CD4-positive, alpha-beta memory T cell (primary cell): ENCODE results near the gene TP63. TPM values are rescaled to one million over a fixed set of nuclear protein-coding genes. Genes with fewer than 3 reads are reported as not detected.

Experiments
- CTCF ChIA-PET: fragments of 350-600 bp; sonication (Branson Sonifier 250); formaldehyde crosslinking; loops from one replicate; lab custom pipeline; 2021; ENCODE audit warnings: inconsistent platforms; ENCODE audit not compliant: partially characterized antibody; lab: Charles Lee
- POLR2A ChIA-PET: fragments of 350-600 bp; sonication (Branson Sonifier 250); formaldehyde crosslinking; loops from one replicate; lab custom pipeline; 2021; ENCODE audit not compliant: partially characterized antibody; lab: Charles Lee
- DNase-seq, 5 donors: peaks; one replicate each; pipeline versions ENCODE4 v3.0.0 to v3.0.0-alpha.2; 2020 to 2022; ENCODE audit warnings: mixed read lengths in 1 of 5
- H3K27ac ChIP-seq: one replicate; pipeline ENCODE4 v1.7.0; 2013; ENCODE audit warnings: low read depth, low read length
- H3K27me3 ChIP-seq: 2 replicates; pipeline ENCODE4 v1.7.0; 2013; ENCODE audit warnings: mild to moderate bottlenecking, low read length, moderate library complexity; ENCODE audit not compliant: insufficient read depth
- H3K36me3 ChIP-seq: 2 replicates; pipeline ENCODE4 v1.7.0; 2013; ENCODE audit warnings: mild to moderate bottlenecking, low read length, moderate library complexity; ENCODE audit not compliant: insufficient read depth
- H3K4me1 ChIP-seq: 2 replicates; pipeline ENCODE4 v1.7.0; 2013; ENCODE audit warnings: mild to moderate bottlenecking, low read length, moderate library complexity; ENCODE audit not compliant: insufficient read depth
- H3K4me3 ChIP-seq, 2 donors: one replicate each; pipeline ENCODE4 v1.7.0; 2013; ENCODE audit warnings: low read length in 2 of 2, mild to moderate bottlenecking in 1 of 2
- H3K9me3 ChIP-seq, 2 donors: one replicate each; pipeline ENCODE4 v1.7.0; 2013; ENCODE audit warnings: low read length in 2 of 2, control low read depth in 1 of 2; ENCODE audit not compliant: control insufficient read depth in 1 of 2
- H3K27ac Mint-ChIP-seq, 7 donors: one replicate each; pipeline ENCODE4 v1.8.0; 2020 to 2021; ENCODE audit warnings: mixed read lengths in 7 of 7, mild to moderate bottlenecking in 6 of 7, inconsistent platforms in 3 of 7, moderate library complexity in 3 of 7
- H3K27me3 Mint-ChIP-seq, 2 donors: one replicate each; pipeline ENCODE4 v1.8.0; 2020 to 2021; ENCODE audit warnings: mixed read lengths in 2 of 2
- H3K36me3 Mint-ChIP-seq, 2 donors: one replicate each; pipeline ENCODE4 v1.8.0; 2020 to 2021; ENCODE audit warnings: mixed read lengths in 2 of 2, inconsistent platforms in 1 of 2, mild to moderate bottlenecking in 1 of 2
- H3K4me1 Mint-ChIP-seq, 4 donors: one replicate each; pipeline ENCODE4 v1.8.0; 2020 to 2021; ENCODE audit warnings: mixed read lengths in 4 of 4, mild to moderate bottlenecking in 1 of 4
- H3K4me3 Mint-ChIP-seq, 8 donors: one replicate each; pipeline ENCODE4 v1.8.0; 2020 to 2021; ENCODE audit warnings: mixed read lengths in 8 of 8, mild to moderate bottlenecking in 7 of 8, moderate library complexity in 6 of 8, inconsistent platforms in 3 of 8
- H3K9me3 Mint-ChIP-seq, 8 donors: one replicate each; pipeline ENCODE4 v1.8.0; 2020 to 2021; ENCODE audit warnings: mixed read lengths in 8 of 8, mild to moderate bottlenecking in 5 of 8, inconsistent platforms in 3 of 8, moderate library complexity in 1 of 8
- intact Hi-C: fragments of 100-400 bp; cut with micrococcal nuclease; formaldehyde crosslinking; loops from one replicate; pipeline ENCODE4 v1.15.1; 2023
- polyA plus RNA-seq, 2 donors: library from polyadenylated mRNA; unstranded; fragments of 300-500 nt; fragmentation: Illumina TruSeq; gene quantifications; one replicate each; pipeline ENCODE4 v1.2.3, GENCODE V29; 2021
- total RNA-seq, 2 experiments: library from RNA; stranded (reverse); gene quantifications; one replicate each; pipeline ENCODE4 v1.2.3, GENCODE V29; 2021

TP63 gene
- total and polyA plus RNA-seq, 4 experiments from 2014 or later, result 0.25 to 0.64 (median 0.55) TPM; not detected in 1

- ChIA-PET CTCF (no interaction called here), POLR2A (no interaction called here)
These were observed 238.0 kb downstream of the TP63 start for GRCh38 chr3:189869165-189869564.

GRCh38 chr3:189871418-189871817 is 240.2 kb downstream of the TP63 start:
- Histone ChIP-seq H3K4me3 (no peak overlapping the region), H3K9me3 (no peaks in the 10 kb centered on the region), H3K27me3 (no peaks in the 10 kb centered on the region), H3K27ac (no peak overlapping the region), H3K4me1 (no peaks in the 10 kb centered on the region), H3K36me3 (no peaks in the 10 kb centered on the region)
- intact Hi-C loops, result no loop called here
- H3K27ac Mint-ChIP-seq, result no peak overlapping the region
- no peaks in the 10 kb centered on the region for H3K36me3 Mint-ChIP-seq
- POLR2A ChIA-PET, result no interaction called here
- no peak overlapping the region for H3K4me3 Mint-ChIP-seq
- CTCF ChIA-PET, result no interaction called here
- no peak for DNase-seq
- peaks cover 0 to 2% (median 0%) of the 10 kb centered on the region in 8 donors for H3K9me3 Mint-ChIP-seq
- peaks cover 2 to 3% of the 10 kb centered on the region in 2 donors for H3K27me3 Mint-ChIP-seq
- H3K4me1 Mint-ChIP-seq, result no peaks in the 10 kb centered on the region

More at GRCh38 chr3:189869165-189869564, 238.0 kb downstream of the TP63 start:
- no peak overlapping the region for H3K4me3 Mint-ChIP-seq
- H3K4me1 Mint-ChIP-seq, result no peaks in the 10 kb centered on the region
- Histone ChIP-seq H3K36me3 (no peaks in the 10 kb centered on the region), H3K4me1 (no peaks in the 10 kb centered on the region), H3K9me3 (no peaks in the 10 kb centered on the region), H3K27me3 (no peaks in the 10 kb centered on the region), H3K27ac (no peak overlapping the region), H3K4me3 (no peak overlapping the region)
- H3K36me3 Mint-ChIP-seq, result no peaks in the 10 kb centered on the region
- H3K27ac Mint-ChIP-seq, result no peak overlapping the region
- peaks cover 2 to 3% of the 10 kb centered on the region in 2 donors for H3K27me3 Mint-ChIP-seq
- intact Hi-C loops, result no loop called here
- no peak for DNase-seq
- peaks cover 0 to 2% (median 0%) of the 10 kb centered on the region in 8 donors for H3K9me3 Mint-ChIP-seq

GRCh38 chr3:189883113-189883753 is 252.0 kb downstream of the TP63 start:
- Histone ChIP-seq H3K27me3 (no peaks in the 10 kb centered on the region), H3K9me3 (no peaks in the 10 kb centered on the region), H3K36me3 (no peaks in the 10 kb centered on the region), H3K4me3 (no peak overlapping the region), H3K27ac (no peak overlapping the region), H3K4me1 (no peaks in the 10 kb centered on the region)
- Mint-ChIP-seq H3K27ac (no peak overlapping the region), H3K27me3 (peaks cover 2 to 3% of the 10 kb centered on the region in 2 donors), H3K4me3 (no peak overlapping the region), H3K4me1 (no peaks in the 10 kb centered on the region), H3K36me3 (no peaks in the 10 kb centered on the region), H3K9me3 (no peaks in the 10 kb centered on the region)
- ChIA-PET POLR2A (no interaction called here), CTCF (no interaction called here)
- DNase-seq, result no peak
- intact Hi-C loops, result no loop called here

- no peaks in the 10 kb centered on the region for H3K4me1 ChIP-seq
- H3K4me3 ChIP-seq, result no peak overlapping the region
- no peak for DNase-seq
- no peak overlapping the region for H3K27ac ChIP-seq
- Mint-ChIP-seq H3K9me3 (peaks cover 0 to 3% (median 0%) of the 10 kb centered on the region in 8 donors), H3K36me3 (no peaks in the 10 kb centered on the region), H3K4me1 (no peaks in the 10 kb centered on the region), H3K27me3 (peaks cover 0 to 3% of the 10 kb centered on the region in 2 donors), H3K4me3 (no peak overlapping the region), H3K27ac (no peak overlapping the region)
- intact Hi-C loops, result no loop called here
- H3K36me3 ChIP-seq, result no peaks in the 10 kb centered on the region
- POLR2A ChIA-PET, result no interaction called here
- no peaks in the 10 kb centered on the region for H3K27me3 ChIP-seq
- no peaks in the 10 kb centered on the region for H3K9me3 ChIP-seq
- CTCF ChIA-PET, result no interaction called here
These were observed 259.3 kb downstream of the TP63 start for GRCh38 chr3:189890496-189890895.

DNA sequence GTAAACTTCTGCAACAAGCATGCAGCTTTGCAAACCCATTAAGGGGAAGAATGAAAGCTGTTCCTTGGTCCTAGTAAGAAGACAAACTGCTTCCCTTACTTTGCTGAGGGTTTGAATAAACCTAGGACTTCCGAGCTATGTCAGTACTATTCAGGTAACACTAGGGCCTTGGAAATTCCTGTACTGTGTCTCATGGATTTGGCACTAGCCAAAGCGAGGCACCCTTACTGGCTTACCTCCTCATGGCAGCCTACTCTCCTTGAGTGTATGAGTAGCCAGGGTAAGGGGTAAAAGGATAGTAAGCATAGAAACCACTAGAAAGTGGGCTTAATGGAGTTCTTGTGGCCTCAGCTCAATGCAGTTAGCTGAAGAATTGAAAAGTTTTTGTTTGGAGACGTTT is 265.3 kb downstream of the TP63 start:
- H3K27me3 Mint-ChIP-seq, result no peaks in the 10 kb centered on the region
- ChIA-PET CTCF (no interaction called here), POLR2A (no interaction called here)
- H3K27ac ChIP-seq, result no peak overlapping the region
- H3K4me1 ChIP-seq, result no peaks in the 10 kb centered on the region
- H3K36me3 ChIP-seq, result no peaks in the 10 kb centered on the region
- H3K27me3 ChIP-seq, result no peaks in the 10 kb centered on the region
- H3K36me3 Mint-ChIP-seq, result no peaks in the 10 kb centered on the region
- H3K4me3 ChIP-seq, result no peak overlapping the region
- H3K27ac Mint-ChIP-seq, result no peak overlapping the region
- H3K4me1 Mint-ChIP-seq, result no peaks in the 10 kb centered on the region
- intact Hi-C loops, result no loop called here
- DNase-seq, result no peak
- H3K9me3 Mint-ChIP-seq, result peaks cover 0 to 2% (median 0%) of the 10 kb centered on the region in 8 donors
- H3K4me3 Mint-ChIP-seq, result no peak overlapping the region
- H3K9me3 ChIP-seq, result no peaks in the 10 kb centered on the region

DNA sequence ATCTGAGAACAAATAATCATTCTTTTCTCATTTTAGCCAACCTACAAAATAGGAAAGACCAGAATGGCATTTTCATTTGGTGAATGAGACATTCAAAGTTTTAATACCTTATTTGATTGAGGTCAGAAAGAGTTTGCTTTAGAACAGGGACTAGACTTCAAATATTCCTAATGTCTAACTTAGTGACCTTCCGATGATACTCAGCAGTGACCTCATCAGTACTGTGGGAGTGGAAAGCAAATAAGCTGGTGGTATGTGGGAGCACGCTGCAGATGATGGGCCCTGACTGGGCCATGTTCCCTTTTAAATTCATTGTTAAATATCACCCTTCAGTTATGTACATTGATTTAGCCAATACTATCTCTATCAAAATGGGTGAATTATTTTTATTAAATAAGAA is 266.2 kb downstream of the TP63 start:
- intact Hi-C loops, result no loop called here
- ChIA-PET CTCF (no interaction called here), POLR2A (no interaction called here)
- H3K36me3 ChIP-seq, result no peaks in the 10 kb centered on the region
- Mint-ChIP-seq H3K27me3 (no peaks in the 10 kb centered on the region), H3K9me3 (no peaks in the 10 kb centered on the region), H3K36me3 (no peaks in the 10 kb centered on the region), H3K27ac (no peak overlapping the region), H3K4me3 (no peak overlapping the region), H3K4me1 (no peaks in the 10 kb centered on the region)
- H3K4me1 ChIP-seq, result no peaks in the 10 kb centered on the region
- no peak overlapping the region for H3K4me3 ChIP-seq
- no peak for DNase-seq
- H3K27ac ChIP-seq, result no peak overlapping the region
- no peaks in the 10 kb centered on the region for H3K9me3 ChIP-seq
- H3K27me3 ChIP-seq, result no peaks in the 10 kb centered on the region

DNA sequence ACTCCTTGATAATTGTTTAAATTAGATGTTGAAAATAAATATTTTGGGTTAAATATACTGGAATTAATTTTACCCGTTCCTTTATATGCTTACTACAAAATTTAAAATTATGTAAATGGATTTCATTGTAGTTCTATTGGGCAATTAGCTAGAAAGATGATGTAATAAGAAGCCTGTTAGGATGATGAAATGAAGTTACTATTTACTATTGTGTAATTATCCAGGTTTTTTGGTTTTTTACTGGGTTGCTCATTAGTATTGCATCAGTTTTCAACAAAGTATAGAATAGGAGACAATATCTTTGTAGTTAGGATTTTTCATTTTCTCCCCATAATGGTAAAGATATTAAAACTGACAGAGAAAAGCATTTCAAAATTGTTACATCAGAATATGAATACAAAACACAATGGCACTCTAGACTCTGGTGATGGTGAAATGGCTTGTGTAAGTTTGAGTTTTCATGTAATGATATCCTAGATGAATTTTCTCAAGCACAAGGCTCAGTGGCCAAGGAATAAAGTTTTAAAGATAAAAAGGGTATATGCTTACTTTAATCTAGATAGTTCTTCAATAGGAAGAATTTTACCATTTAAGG is 267.5 kb downstream of the TP63 start:
- Histone ChIP-seq H3K27me3 (no peaks in the 10 kb centered on the region), H3K36me3 (no peaks in the 10 kb centered on the region), H3K9me3 (no peaks in the 10 kb centered on the region), H3K27ac (no peak overlapping the region), H3K4me3 (no peak overlapping the region), H3K4me1 (no peaks in the 10 kb centered on the region)
- POLR2A ChIA-PET, result no interaction called here
- Mint-ChIP-seq H3K27ac (no peak overlapping the region), H3K9me3 (no peaks in the 10 kb centered on the region), H3K4me1 (no peaks in the 10 kb centered on the region), H3K4me3 (no peak overlapping the region), H3K36me3 (no peaks in the 10 kb centered on the region), H3K27me3 (no peaks in the 10 kb centered on the region)
- intact Hi-C loops, result no loop called here
- CTCF ChIA-PET, result no interaction called here
- no peak for DNase-seq
